ENCODE data around the gene ZFP90.

Gene ZFP90

DNA sequence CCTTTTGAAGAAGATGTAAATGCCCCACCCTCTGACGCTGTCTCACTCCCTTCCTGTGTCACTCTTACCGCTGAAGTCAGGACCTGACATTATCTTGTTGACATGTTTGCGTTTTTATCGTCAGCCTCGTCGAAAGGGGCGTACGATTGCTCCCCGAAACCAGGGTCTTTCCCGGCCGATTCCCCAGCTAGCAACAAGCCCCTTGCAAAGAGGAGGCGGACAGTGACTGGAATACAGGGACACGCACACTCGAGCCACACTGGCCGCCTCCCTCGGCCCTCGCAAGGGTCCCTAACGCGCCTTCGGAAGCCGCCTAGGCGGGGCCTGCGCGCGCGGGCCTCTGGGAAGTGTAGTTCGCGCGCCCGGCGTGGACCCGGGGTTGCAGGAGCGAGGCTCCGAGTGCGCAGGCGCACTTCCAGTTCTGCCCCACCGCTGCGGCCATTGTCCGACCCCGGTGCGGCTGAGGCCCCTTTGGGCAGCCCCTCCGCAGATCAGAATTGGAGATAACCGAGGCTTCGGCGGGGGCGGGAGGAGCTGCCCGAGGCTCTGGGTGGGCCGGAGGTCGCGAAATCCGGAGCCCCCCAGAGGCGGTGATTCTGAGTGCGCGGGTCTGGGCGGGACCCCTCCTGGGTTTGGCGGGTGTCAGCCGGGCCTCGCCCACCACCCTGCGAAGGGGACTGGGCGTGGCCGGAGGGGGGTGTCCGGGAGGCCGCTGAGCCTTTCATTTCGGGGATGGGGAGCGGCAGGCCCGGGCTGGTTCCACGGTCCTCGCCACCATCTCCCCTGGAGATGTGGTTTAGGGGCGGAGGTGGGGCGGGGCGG, at the start of gene ZFP90 (continued):
- peak; percentile 92 for TF ChIP-seq GLIS2 (tag by site-specific recombination; IDR thresholded peaks at IDR 0.05)
- TF ChIP-seq ZIC2 (tag by site-specific recombination; IDR thresholded peaks at IDR 0.05), result 0 out of 2 replicates have a peak, but pooled peaks have one; percentile 10
- TF ChIP-seq ZNF335 (tag by site-specific recombination; conservative IDR thresholded peaks at IDR 0.05), result peak; percentile 99
- TF ChIP-seq WT1 (tag by site-specific recombination; IDR thresholded peaks at IDR 0.05), result peak; percentile 39; the same call in 1 of the 2 replicates
- TF ChIP-seq, protein P1, sequence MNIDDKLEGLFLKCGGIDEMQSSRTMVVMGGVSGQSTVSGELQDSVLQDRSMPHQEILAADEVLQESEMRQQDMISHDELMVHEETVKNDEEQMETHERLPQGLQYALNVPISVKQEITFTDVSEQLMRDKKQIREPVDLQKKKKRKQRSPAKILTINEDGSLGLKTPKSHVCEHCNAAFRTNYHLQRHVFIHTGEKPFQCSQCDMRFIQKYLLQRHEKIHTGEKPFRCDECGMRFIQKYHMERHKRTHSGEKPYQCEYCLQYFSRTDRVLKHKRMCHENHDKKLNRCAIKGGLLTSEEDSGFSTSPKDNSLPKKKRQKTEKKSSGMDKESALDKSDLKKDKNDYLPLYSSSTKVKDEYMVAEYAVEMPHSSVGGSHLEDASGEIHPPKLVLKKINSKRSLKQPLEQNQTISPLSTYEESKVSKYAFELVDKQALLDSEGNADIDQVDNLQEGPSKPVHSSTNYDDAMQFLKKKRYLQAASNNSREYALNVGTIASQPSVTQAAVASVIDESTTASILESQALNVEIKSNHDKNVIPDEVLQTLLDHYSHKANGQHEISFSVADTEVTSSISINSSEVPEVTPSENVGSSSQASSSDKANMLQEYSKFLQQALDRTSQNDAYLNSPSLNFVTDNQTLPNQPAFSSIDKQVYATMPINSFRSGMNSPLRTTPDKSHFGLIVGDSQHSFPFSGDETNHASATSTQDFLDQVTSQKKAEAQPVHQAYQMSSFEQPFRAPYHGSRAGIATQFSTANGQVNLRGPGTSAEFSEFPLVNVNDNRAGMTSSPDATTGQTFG (tag by site-specific recombination; IDR thresholded peaks at IDR 0.05; ENCODE audit: borderline replicate concordance), result no peak
- TF ChIP-seq, protein P2, sequence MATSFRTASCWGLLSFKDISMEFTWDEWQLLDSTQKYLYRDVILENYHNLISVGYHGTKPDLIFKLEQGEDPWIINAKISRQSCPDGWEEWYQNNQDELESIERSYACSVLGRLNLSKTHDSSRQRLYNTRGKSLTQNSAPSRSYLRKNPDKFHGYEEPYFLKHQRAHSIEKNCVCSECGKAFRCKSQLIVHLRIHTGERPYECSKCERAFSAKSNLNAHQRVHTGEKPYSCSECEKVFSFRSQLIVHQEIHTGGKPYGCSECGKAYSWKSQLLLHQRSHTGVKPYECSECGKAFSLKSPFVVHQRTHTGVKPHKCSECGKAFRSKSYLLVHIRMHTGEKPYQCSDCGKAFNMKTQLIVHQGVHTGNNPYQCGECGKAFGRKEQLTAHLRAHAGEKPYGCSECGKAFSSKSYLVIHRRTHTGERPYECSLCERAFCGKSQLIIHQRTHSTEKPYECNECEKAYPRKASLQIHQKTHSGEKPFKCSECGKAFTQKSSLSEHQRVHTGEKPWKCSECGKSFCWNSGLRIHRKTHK (tag by site-specific recombination; IDR thresholded peaks at IDR 0.05), result no peak
- peak; percentile 71; the same call in 1 of the 2 replicates for TF ChIP-seq ZNF777 (tag by site-specific recombination; IDR thresholded peaks at IDR 0.05; ENCODE audit: borderline replicate concordance)
- TF ChIP-seq ZNF157 (tag by site-specific recombination; IDR thresholded peaks at IDR 0.05), result no peak
- TF ChIP-seq OVOL3 (tag by site-specific recombination; IDR thresholded peaks at IDR 0.05), result peak; percentile 42; the same call in 1 of the 2 replicates
- TF ChIP-seq ZFHX2 (tag by site-specific recombination; conservative IDR thresholded peaks at IDR 0.05), result peak; percentile 66
- TF ChIP-seq, protein P3, sequence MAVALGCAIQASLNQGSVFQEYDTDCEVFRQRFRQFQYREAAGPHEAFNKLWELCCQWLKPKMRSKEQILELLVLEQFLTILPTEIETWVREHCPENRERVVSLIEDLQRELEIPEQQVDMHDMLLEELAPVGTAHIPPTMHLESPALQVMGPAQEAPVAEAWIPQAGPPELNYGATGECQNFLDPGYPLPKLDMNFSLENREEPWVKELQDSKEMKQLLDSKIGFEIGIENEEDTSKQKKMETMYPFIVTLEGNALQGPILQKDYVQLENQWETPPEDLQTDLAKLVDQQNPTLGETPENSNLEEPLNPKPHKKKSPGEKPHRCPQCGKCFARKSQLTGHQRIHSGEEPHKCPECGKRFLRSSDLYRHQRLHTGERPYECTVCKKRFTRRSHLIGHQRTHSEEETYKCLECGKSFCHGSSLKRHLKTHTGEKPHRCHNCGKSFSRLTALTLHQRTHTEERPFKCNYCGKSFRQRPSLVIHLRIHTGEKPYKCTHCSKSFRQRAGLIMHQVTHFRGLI (tag by site-specific recombination; IDR thresholded peaks at IDR 0.05), result peak; percentile 52; the same call in 1 of the 2 replicates
- TF ChIP-seq ZBTB8A (tag by site-specific recombination; IDR thresholded peaks at IDR 0.05), result peak; percentile 22; the same call in 1 of the 2 replicates
- TF ChIP-seq, protein P4, sequence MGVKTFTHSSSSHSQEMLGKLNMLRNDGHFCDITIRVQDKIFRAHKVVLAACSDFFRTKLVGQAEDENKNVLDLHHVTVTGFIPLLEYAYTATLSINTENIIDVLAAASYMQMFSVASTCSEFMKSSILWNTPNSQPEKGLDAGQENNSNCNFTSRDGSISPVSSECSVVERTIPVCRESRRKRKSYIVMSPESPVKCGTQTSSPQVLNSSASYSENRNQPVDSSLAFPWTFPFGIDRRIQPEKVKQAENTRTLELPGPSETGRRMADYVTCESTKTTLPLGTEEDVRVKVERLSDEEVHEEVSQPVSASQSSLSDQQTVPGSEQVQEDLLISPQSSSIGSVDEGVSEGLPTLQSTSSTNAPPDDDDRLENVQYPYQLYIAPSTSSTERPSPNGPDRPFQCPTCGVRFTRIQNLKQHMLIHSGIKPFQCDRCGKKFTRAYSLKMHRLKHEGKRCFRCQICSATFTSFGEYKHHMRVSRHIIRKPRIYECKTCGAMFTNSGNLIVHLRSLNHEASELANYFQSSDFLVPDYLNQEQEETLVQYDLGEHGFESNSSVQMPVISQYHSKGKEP (tag by site-specific recombination; IDR thresholded peaks at IDR 0.05), result no peak
- TF ChIP-seq TCF7L2 (IDR thresholded peaks at IDR 0.05; ENCODE audit: borderline replicate concordance, low read depth, low read length), result no peak
- TF ChIP-seq, protein P5, sequence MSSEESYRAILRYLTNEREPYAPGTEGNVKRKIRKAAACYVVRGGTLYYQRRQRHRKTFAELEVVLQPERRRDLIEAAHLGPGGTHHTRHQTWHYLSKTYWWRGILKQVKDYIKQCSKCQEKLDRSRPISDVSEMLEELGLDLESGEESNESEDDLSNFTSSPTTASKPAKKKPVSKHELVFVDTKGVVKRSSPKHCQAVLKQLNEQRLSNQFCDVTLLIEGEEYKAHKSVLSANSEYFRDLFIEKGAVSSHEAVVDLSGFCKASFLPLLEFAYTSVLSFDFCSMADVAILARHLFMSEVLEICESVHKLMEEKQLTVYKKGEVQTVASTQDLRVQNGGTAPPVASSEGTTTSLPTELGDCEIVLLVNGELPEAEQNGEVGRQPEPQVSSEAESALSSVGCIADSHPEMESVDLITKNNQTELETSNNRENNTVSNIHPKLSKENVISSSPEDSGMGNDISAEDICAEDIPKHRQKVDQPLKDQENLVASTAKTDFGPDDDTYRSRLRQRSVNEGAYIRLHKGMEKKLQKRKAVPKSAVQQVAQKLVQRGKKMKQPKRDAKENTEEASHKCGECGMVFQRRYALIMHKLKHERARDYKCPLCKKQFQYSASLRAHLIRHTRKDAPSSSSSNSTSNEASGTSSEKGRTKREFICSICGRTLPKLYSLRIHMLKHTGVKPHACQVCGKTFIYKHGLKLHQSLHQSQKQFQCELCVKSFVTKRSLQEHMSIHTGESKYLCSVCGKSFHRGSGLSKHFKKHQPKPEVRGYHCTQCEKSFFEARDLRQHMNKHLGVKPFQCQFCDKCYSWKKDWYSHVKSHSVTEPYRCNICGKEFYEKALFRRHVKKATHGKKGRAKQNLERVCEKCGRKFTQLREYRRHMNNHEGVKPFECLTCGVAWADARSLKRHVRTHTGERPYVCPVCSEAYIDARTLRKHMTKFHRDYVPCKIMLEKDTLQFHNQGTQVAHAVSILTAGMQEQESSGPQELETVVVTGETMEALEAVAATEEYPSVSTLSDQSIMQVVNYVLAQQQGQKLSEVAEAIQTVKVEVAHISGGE (tag by site-specific recombination; conservative IDR thresholded peaks at IDR 0.05; ENCODE audit: low read depth), result peak; percentile 11; the same call in 1 of the 2 replicates
- peak; percentile 90 for TF ChIP-seq ZNF76 (tag by site-specific recombination; IDR thresholded peaks at IDR 0.05; ENCODE audit: borderline replicate concordance, low read depth)
- peak; percentile 48 for TF ChIP-seq SP2 (tag by site-specific recombination; IDR thresholded peaks at IDR 0.05)
- TF ChIP-seq ZNF521 (tag by site-specific recombination; IDR thresholded peaks at IDR 0.05), result no peak
- peak; percentile 96 for TF ChIP-seq KLF8 (tag by site-specific recombination; IDR thresholded peaks at IDR 0.05)
- peak; percentile 92 for TF ChIP-seq KLF1 (tag by site-specific recombination; IDR thresholded peaks at IDR 0.05)
- TF ChIP-seq, protein P6, sequence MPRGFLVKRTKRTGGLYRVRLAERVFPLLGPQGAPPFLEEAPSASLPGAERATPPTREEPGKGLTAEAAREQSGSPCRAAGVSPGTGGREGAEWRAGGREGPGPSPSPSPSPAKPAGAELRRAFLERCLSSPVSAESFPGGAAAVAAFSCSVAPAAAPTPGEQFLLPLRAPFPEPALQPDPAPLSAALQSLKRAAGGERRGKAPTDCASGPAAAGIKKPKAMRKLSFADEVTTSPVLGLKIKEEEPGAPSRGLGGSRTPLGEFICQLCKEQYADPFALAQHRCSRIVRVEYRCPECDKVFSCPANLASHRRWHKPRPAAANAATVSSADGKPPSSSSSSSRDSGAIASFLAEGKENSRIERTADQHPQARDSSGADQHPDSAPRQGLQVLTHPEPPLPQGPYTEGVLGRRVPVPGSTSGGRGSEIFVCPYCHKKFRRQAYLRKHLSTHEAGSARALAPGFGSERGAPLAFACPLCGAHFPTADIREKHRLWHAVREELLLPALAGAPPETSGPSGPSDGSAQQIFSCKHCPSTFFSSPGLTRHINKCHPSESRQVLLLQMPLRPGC (tag by site-specific recombination; IDR thresholded peaks at IDR 0.05), result no peak
- TF ChIP-seq, protein P7, sequence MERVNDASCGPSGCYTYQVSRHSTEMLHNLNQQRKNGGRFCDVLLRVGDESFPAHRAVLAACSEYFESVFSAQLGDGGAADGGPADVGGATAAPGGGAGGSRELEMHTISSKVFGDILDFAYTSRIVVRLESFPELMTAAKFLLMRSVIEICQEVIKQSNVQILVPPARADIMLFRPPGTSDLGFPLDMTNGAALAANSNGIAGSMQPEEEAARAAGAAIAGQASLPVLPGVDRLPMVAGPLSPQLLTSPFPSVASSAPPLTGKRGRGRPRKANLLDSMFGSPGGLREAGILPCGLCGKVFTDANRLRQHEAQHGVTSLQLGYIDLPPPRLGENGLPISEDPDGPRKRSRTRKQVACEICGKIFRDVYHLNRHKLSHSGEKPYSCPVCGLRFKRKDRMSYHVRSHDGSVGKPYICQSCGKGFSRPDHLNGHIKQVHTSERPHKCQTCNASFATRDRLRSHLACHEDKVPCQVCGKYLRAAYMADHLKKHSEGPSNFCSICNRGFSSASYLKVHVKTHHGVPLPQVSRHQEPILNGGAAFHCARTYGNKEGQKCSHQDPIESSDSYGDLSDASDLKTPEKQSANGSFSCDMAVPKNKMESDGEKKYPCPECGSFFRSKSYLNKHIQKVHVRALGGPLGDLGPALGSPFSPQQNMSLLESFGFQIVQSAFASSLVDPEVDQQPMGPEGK (tag by site-specific recombination; IDR thresholded peaks at IDR 0.05), result peak; percentile 69
- TF ChIP-seq ZNF2 (tag by site-specific recombination; IDR thresholded peaks at IDR 0.05), result no peak

Data from HEK293 (cell line).